GM23248 (cell line): ENCODE results near the gene NCAM1. TPM values are rescaled to one million over a fixed set of nuclear protein-coding genes. Genes with fewer than 3 reads are reported as not detected.

Source experiments
- DNase-seq: peaks from one replicate; pipeline ENCODE4 v3.0.0-alpha.2; 2015
- H2AFZ ChIP-seq: fragments of 200-600 bp; sonication (generic); 2 replicates; pipeline ENCODE4 v1.6.1; 2016; ENCODE audit warnings: antibody characterized with exemption
- H3F3A ChIP-seq: fragments of 200-600 bp; sonication (generic); 2 replicates; pipeline ENCODE4 v1.6.1; 2016; ENCODE audit warnings: mild to moderate bottlenecking, antibody characterized with exemption, mixed run types; ENCODE audit not compliant: insufficient read depth
- H3K27ac ChIP-seq: fragments of 200-600 bp; sonication (generic); 2 replicates; pipeline ENCODE4 v1.5.1; 2016; ENCODE audit warnings: mild to moderate bottlenecking
- H3K27me3 ChIP-seq: fragments of 200-600 bp; sonication (generic); replicated peaks from 2 replicates; pipeline ENCODE4 v1.6.1; 2016; ENCODE audit warnings: mild to moderate bottlenecking; ENCODE audit not compliant: insufficient read depth
- H3K36me3 ChIP-seq: fragments of 200-600 bp; sonication (generic); 2 replicates; pipeline ENCODE4 v1.6.1; 2016; ENCODE audit warnings: low read depth, mild to moderate bottlenecking
- H3K4me1 ChIP-seq: fragments of 200-600 bp; sonication (generic); 2 replicates; pipeline ENCODE4 v1.6.1; 2016; ENCODE audit warnings: mild to moderate bottlenecking; ENCODE audit not compliant: insufficient read depth
- H3K4me2 ChIP-seq: fragments of 200-600 bp; sonication (generic); one replicate; pipeline ENCODE4 v1.6.1; 2016; ENCODE audit warnings: mild to moderate bottlenecking; ENCODE audit not compliant: unreplicated experiment
- H3K4me3 ChIP-seq: fragments of 200-600 bp; sonication (generic); 2 replicates; pipeline ENCODE4 v1.5.1; 2016; ENCODE audit warnings: mild to moderate bottlenecking
- H3K79me2 ChIP-seq: fragments of 200-600 bp; sonication (generic); 2 replicates; pipeline ENCODE4 v1.6.1; 2016; ENCODE audit warnings: mild to moderate bottlenecking; ENCODE audit not compliant: insufficient read depth
- H3K9ac ChIP-seq: fragments of 200-600 bp; sonication (generic); 2 replicates; pipeline ENCODE4 v1.6.1; 2016; ENCODE audit warnings: mild to moderate bottlenecking
- H3K9me2 ChIP-seq: fragments of 200-600 bp; sonication (generic); 2 replicates; pipeline ENCODE4 v1.6.1; 2016; ENCODE audit warnings: mixed run types, mild to moderate bottlenecking, moderate library complexity; ENCODE audit not compliant: insufficient read depth
- H3K9me3 ChIP-seq: fragments of 200-600 bp; sonication (generic); one replicate; pipeline ENCODE4 v1.6.1; 2017; ENCODE audit warnings: low read depth
- H4K20me1 ChIP-seq: fragments of 200-600 bp; sonication (generic); 2 replicates; pipeline ENCODE4 v1.6.0; 2016; ENCODE audit not compliant: insufficient read depth
- EZH2 ChIP-seq: fragments of 200-600 bp; sonication (generic); IDR thresholded peaks from 2 replicates; pipeline ENCODE4 v1.6.1; 2018; ENCODE audit warnings: antibody characterized with exemption, mild to moderate bottlenecking; ENCODE audit not compliant: insufficient read depth, poor library complexity, severe bottlenecking
- EZH2phosphoT487 ChIP-seq: fragments of 200-600 bp; sonication (generic); IDR thresholded peaks from 2 replicates; pipeline ENCODE4 v1.6.1; 2018; ENCODE audit warnings: antibody characterized with exemption, moderate library complexity, mild to moderate bottlenecking, low read depth; ENCODE audit not compliant: insufficient read depth
- WGBS, 2 experiments: methylation state at CpG; one replicate each; pipeline ENCODE4 v1.1.6; 2015 to 2017; ENCODE audit warnings: low lambda C conversion rate in 2 of 2, low coverage in 1 of 2; ENCODE audit errors: missing lambda C conversion rate in 2 of 2; 5-methylcytosine and 5-hydroxymethylcytosine counted together
- in situ Hi-C: fragments of 300-500 bp; cut with MboI; formaldehyde crosslinking; loops from 2 replicates; pipeline ENCODE4 v1.15.0; 2020
- polyA plus RNA-seq: library from polyadenylated mRNA; unstranded; fragments of >200 nt; fragmentation: Nextera tagmentation; extraction: Ambion mirVana; gene quantifications from 2 replicates; pipeline ENCODE4 v1.2.1, GENCODE V29; 2016
- total RNA-seq: library from RNA; depleted of rRNA; stranded (reverse); fragments of >200 nt; shearing (Covaris generic); gene quantifications from 2 replicates; pipeline ENCODE4 v1.2.3, GENCODE V29; 2014

The NCAM1 gene
- total and polyA plus RNA-seq, 2 experiments from 2014 or later = 1.5 to 1.8 TPM

- H3K36me3 ChIP-seq = no peaks in the 10 kb centered on the region
- in situ Hi-C loops = loop anchor here (10.0 kb wide), 3 partner anchors 486 to 996 kb away; no protein-coding TSS in a partner anchor
- H3K79me2 ChIP-seq = no peaks in the 10 kb centered on the region
- no peaks in the 10 kb centered on the region for H4K20me1 ChIP-seq
- H3K9ac ChIP-seq = no peak overlapping the region
- no peak overlapping the region for H3K4me3 ChIP-seq
- no peaks in the 10 kb centered on the region for H3F3A ChIP-seq
- H3K4me1 ChIP-seq = no peaks in the 10 kb centered on the region
- no peak overlapping the region for H3K4me2 ChIP-seq
- H2AFZ ChIP-seq = no peak overlapping the region
- TF ChIP-seq EZH2 (no peak), EZH2phosphoT487 (no peak)
- DNase-seq = no peak
- H3K27me3 ChIP-seq = no peaks in the 10 kb centered on the region; the same call in none of the 2 replicates
- WGBS, 2 experiments = 57 to 77% methylated on average over 2 of the region's 2 CpGs
- H3K9me2 ChIP-seq = no peaks in the 10 kb centered on the region
- H3K9me3 ChIP-seq = no peaks in the 10 kb centered on the region
- no peak overlapping the region for H3K27ac ChIP-seq
Observed at GRCh38 chr11:113281052-113281725, 320.0 kb downstream of the NCAM1 start.

- no peak overlapping the region for H3K4me3 ChIP-seq
- no peak overlapping the region for H3K9ac ChIP-seq
- no peaks in the 10 kb centered on the region for H3K79me2 ChIP-seq
- no peaks in the 10 kb centered on the region for H3F3A ChIP-seq
- H3K4me2 ChIP-seq = no peak overlapping the region
- no peaks in the 10 kb centered on the region for H3K36me3 ChIP-seq
- in situ Hi-C loops = loop anchor here (10.0 kb wide), 3 partner anchors 488 to 998 kb away; no protein-coding TSS in a partner anchor
- DNase-seq = no peak
- TF ChIP-seq EZH2phosphoT487 (no peak), EZH2 (no peak)
- no peaks in the 10 kb centered on the region; the same call in none of the 2 replicates for H3K27me3 ChIP-seq
- no peaks in the 10 kb centered on the region for H3K9me2 ChIP-seq
- no peaks in the 10 kb centered on the region for H4K20me1 ChIP-seq
- no peak overlapping the region for H3K27ac ChIP-seq
- no peaks in the 10 kb centered on the region for H3K9me3 ChIP-seq
- no peak overlapping the region for H2AFZ ChIP-seq
- WGBS, 2 experiments = 23 to 27% methylated on average over 3 of the region's 3 CpGs
- no peaks in the 10 kb centered on the region for H3K4me1 ChIP-seq
Observed at GRCh38 chr11:113282898-113283437, 321.7 kb downstream of the NCAM1 start.

GRCh38 chr11:113283881-113284280, 322.7 kb downstream of the NCAM1 start:
- Histone ChIP-seq H3K4me1 (no peaks in the 10 kb centered on the region), H2AFZ (no peak overlapping the region), H3K9me2 (no peaks in the 10 kb centered on the region), H3F3A (no peaks in the 10 kb centered on the region), H3K27ac (no peak overlapping the region), H3K9me3 (no peaks in the 10 kb centered on the region), H3K4me3 (no peak overlapping the region), H4K20me1 (no peaks in the 10 kb centered on the region), H3K36me3 (no peaks in the 10 kb centered on the region), H3K79me2 (no peaks in the 10 kb centered on the region), H3K9ac (no peak overlapping the region), H3K27me3 (no peaks in the 10 kb centered on the region; the same call in none of the 2 replicates), H3K4me2 (no peak overlapping the region)
- WGBS, 2 experiments = 43 to 51% methylated on average over 2 of the region's 2 CpGs
- no peak for TF ChIP-seq EZH2phosphoT487
- no peak for TF ChIP-seq EZH2
- in situ Hi-C loops = loop anchor here (10.0 kb wide), 3 partner anchors 489 to 999 kb away; no protein-coding TSS in a partner anchor
- no peak for DNase-seq

- no peaks in the 10 kb centered on the region for H3K9me2 ChIP-seq
- H3K9me3 ChIP-seq = no peaks in the 10 kb centered on the region
- no peak overlapping the region for H2AFZ ChIP-seq
- H3K79me2 ChIP-seq = no peaks in the 10 kb centered on the region
- in situ Hi-C loops = loop anchor here (10.0 kb wide), 3 partner anchors 491 to 1001 kb away; no protein-coding TSS in a partner anchor
- no peaks in the 10 kb centered on the region for H3K36me3 ChIP-seq
- H3K4me3 ChIP-seq = no peak overlapping the region
- no peaks in the 10 kb centered on the region for H4K20me1 ChIP-seq
- no peak for TF ChIP-seq EZH2phosphoT487
- TF ChIP-seq EZH2 = no peak
- H3K4me2 ChIP-seq = no peak overlapping the region
- H3K9ac ChIP-seq = no peak overlapping the region
- no peak for DNase-seq
- no peaks in the 10 kb centered on the region for H3F3A ChIP-seq
- WGBS, 2 experiments = 64 to 72% methylated on average over 3 of the region's 3 CpGs
- H3K27ac ChIP-seq = no peak overlapping the region
- no peaks in the 10 kb centered on the region; the same call in none of the 2 replicates for H3K27me3 ChIP-seq
- H3K4me1 ChIP-seq = no peaks in the 10 kb centered on the region
Observed at GRCh38 chr11:113286009-113286408, 324.8 kb downstream of the NCAM1 start.
